Renal cortex interstitium (tissue), 11 donors: ENCODE data around the gene APBB2. TPM values are rescaled to one million over a fixed set of nuclear protein-coding genes. Genes with fewer than 3 reads are reported as not detected.
"Not testable (repeated sequence)": the region's sequence is repeated elsewhere in the genome, so short reads cannot be mapped to it uniquely, and the experiment has no call there.

Source experiments
- DNase-seq, 11 donors: peaks; one replicate each; pipeline ENCODE4 v3.0.0-alpha.2; 2013; ENCODE audit warnings: low read depth in 9 of 11, low spot score in 4 of 11; ENCODE audit errors: extremely low read depth in 1 of 11
- polyA plus RNA-seq, 3 donors: library from polyadenylated mRNA; unstranded; fragments of 120-200 nt; gene quantifications; one replicate each; pipeline ENCODE4 v1.2.1, GENCODE V29; 2013; ENCODE audit not compliant: insufficient read length in 3 of 3

The APBB2 gene
- polyA plus RNA-seq, 3 donors, result 53.1 to 59.3 (median 55.8) TPM

DNA sequence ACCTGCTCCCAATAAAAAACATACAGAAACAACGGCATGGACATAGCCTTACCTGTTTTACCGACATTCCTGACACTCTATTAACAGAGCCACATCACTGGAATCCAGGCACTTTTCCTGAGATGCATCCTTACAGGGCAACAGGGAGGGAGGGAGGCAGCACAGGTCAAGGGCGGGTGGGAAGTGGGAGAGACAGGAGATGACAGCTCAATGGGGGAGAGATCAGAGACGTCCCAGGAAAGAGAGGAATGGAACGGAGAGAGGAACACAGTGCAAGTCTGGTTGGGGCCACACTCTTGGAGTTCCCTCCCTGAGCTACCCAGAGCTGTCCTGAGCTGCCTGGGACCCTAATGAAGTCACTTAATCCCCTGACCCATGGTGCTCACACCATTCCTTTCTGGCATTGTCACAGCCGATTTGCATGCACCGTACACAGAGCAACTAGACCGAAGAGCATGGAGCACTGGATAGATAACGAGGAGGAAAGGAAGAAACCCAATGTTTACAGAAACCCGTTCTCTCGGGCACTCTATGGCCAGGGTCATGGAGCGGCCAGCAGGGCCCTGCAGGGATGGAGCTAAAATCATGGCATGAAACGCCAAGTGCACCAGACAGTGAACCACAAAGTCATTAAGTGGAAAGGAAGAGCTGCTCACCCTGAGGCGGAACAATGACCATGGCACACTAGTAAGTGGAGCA, 371.5 kb downstream of the APBB2 start:
- no peak for DNase-seq

DNA sequence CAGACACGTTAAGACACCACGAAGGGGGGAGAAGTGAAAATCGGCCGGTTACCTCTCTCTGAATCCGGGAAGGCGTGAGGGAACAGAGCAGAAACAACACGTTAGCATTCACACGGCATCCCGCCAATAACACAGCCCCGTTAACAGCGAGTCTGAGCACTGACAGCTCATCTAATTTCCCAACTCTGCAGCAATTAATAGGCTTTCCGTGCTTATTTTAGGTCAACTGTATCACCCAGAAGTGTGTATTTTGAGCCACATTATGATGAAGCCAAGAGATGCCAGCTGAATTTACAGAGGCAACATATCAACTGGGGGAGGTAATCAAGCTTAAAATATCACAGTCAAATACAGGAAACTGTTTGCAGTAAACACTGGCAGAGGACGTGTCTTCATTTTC, 372.0 kb downstream of the APBB2 start:
- DNase-seq, result no peak

DNA sequence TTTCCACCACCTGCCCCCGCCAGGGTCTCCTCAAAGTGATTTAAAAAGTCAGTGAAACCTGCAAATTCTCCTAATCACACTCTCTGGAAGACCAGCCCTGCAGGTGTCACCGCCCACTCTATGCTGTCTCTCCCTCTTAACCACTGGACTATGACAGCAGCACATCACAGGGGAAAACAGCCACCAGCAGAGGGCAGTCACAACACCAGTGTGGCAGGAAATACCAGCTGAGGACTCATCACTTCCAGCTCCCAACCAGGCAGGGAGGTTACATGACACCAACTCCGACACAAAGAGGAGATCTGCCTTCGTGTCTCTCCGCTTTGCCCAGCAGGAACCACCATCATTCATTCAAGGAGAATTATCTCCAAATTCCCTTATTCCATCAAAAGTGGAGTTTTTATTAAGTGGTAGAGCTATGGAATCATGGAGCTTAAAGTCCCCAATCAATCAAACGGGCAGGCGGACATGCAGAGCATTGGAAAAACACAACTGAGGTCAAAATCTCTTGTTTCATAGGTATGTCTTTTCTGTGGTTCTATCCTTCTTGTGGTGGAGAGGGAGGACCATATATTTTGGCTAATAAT, 373.3 kb downstream of the APBB2 start:
- peak; percentile 57 to 87 (median 67) for DNase-seq

GRCh38 chr4:40840255-40840984, 373.9 kb downstream of the APBB2 start:
- no peak for DNase-seq

- DNase-seq, result no peak
Measured at GRCh38 chr4:40838742-40839141, 375.6 kb downstream of the APBB2 start.

DNA sequence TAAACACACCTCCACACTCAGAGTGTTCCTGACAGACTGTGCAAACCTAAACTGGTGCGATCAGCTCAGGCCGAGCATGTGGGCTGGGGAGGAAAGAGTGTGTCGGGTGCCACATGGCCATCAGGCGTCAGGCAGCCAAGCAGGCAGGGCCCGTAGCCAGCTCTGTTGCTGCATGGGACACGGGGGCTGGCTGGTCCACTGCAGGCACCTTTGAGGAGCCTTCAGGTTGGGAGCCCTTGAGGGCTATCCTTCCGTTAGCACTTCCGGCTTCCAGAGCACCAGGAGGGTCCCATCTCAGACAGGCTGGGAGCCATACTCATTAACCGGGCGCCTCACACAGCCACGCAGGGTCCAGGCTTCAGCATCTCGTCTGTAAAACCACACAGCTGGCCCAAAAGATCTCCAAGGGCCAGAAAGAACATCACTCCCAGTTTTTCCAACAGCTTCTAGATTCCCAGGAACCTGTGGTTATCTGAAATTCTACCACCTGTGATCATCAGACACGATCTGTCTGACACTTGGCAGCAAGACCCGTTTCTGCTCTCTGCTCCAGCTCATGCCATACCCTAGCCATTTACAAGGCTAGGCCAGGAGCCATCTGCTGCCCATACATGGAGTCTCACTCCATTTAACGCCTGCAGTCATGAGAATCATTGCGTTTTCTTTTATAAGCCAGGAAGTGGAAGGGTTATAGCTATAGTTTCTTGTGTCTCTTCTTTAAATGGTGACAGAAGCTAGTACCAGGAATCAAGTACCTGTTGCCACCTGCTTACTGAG, 377.1 kb downstream of the APBB2 start:
- no peak for DNase-seq

- DNase-seq, result no peak
Measured at GRCh38 chr4:40833212-40833611, 381.1 kb downstream of the APBB2 start.

DNA sequence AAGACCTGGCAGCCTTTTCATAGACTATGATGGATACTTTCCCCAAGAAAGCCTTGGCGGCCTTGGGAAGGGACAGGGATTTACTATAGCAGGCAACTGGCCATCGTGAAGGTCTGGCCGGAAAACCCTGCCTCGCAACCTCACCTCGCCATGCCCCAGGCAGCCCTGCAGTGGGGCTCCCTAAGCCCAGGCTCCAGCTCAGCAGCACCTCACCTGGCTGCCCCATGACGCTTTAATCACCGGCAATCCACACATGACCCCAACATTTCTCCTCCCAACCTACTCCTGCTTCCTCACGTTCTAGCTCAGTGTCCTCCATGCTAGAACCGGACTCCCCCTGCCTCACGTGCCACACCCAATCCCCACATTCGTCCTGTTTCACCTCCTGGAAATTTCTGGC, 382.2 kb downstream of the APBB2 start:
- DNase-seq, result no peak

GRCh38 chr4:40831146-40831907, 383.0 kb downstream of the APBB2 start:
- no peak for DNase-seq

- DNase-seq, result no peak
Measured at GRCh38 chr4:40829586-40829985, 384.8 kb downstream of the APBB2 start.

DNA sequence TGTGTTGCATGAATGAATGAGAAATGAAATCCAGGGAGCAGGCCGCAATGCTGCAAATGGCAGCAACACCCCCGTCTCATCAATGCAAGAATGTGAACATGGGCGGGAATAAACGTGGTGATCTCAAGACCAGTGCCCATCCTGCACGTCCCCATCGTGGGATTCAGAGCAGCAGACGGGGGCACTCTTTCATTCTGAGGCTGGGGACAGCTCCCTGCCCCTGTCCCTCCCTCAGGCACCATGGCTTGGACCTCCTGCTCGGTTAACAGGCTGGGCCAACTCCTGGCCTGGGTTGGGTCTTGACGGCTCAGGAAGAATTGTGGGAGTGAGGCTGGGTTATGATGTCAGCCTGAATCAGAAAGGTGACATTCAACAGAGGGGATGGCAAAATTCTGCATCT, 385.7 kb downstream of the APBB2 start:
- no peak for DNase-seq

- no peak for DNase-seq
Measured at GRCh38 chr4:40827758-40828157, 386.6 kb downstream of the APBB2 start.

DNA sequence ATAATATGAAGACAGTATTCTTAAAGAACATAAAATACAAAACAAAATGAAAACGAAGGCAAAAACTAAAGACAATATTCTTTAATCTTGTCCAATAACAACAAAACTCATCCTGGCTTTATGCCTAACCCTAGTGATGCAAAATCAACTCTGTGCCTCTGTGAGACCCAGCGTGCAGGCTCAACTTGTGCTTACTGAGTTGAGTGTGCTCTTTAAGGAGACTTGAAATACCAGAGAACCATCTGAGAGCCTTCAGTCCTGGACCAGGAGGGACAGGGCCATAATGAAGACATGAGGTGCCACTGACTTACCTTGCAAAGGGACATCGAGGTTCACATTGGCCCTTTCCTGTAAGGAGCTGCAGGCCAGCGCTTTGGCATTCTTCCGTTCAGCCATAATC, 387.5 kb downstream of the APBB2 start:
- DNase-seq, result no peak

DNA sequence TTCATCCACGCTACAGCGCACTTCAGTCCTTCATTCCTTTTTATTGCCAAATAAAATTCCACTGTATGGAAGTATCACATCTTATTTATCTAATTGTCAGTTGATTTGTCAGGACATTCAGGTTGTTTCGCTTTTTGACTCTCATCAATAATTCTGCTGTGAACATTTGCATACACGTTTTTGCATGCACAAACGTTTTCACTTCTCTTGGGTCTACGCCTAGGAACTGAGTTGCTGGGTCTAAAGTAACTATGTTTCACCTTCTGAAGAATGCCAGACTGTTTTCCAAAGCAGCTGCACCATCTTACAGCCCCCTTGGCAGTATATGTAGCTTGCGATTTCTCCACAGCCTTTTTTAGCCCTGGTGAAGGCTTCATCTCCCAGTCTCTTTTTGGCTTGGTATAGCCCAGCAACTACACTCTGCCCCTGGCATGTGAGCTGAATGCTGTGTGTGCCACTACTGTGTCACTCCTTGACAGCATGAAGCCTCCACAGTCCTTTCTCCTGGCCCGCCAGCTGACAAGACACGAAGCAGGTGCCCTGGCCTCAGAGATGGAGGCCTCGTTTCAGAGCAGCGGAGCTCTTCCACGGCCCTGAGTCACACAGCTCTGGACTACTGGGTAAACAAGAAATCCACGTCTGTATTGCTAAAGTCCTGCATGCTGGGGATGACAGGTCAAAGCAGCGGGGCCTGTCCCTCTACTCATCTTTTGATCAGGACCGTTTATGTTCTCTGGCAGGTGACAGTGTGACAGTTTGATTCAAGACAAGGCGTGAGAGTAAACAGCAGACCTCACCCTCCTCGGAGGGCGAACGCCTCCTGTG, 389.1 kb downstream of the APBB2 start:
- no peak for DNase-seq

GRCh38 chr4:40822420-40823166, 391.7 kb downstream of the APBB2 start:
- no peak for DNase-seq

DNA sequence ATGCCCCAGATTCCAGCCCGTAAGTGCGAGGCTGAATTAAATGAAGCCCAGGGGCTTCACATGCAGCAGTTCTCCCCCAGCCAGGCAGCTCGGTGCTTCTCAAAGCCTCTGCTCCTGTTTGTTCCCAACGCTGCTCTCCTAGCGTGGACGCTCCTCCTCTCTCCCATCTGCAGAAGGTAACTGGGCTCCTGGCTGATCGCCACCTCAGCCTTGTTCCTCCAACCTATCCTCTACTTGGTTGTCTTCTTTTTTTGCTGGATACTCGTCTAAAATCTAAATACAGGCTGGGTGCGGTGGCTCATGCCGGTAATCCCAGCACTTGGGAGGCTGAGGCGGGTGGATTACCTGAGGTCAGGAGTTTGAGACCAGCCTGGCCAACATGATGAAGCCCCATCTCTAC, 394.2 kb downstream of the APBB2 start:
- no peak for DNase-seq

DNA sequence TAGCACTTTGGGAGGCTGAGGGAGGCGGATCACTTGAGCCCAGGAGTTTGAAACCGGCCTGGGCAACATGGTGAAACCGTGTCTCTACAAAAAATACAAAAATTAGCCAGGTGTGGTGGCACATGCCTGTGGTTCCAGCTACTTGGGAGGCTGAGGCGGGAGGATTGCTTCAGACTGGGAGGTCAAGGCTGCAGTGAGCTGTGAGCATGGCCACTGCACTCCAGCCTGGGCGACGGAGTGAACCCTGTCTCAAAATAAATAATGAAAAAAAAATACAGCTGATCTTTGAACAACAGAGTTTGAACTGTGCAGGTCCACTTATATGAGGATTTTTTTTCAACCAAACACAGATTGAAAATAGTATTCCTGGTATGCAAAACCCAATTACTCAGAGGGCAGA, 397.2 kb downstream of the APBB2 start:
- DNase-seq, result not testable (repeated sequence)

DNA sequence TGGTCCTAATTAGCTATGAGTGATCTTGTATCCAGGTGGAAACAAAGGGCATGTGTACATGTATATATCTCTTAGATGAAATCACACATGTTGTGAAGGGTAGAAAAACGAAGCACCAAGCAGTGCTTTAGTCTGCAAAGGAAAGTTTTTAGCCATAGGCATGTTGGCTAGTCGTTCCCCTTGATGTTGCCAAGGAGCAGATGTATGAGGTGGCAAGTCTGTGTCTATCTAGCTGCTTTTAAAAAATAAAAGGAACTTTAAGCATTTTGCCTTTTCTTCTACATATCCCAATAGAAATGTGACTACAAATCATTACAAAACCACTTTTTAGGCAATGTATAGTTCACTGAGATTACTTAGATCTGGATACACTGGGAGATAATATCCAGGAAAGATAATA, 401.5 kb downstream of the APBB2 start:
- DNase-seq, result no peak
